Measurements from ENCODE around the gene CLMP.
"Not testable (repeated sequence)": the region's sequence is repeated elsewhere in the genome, so short reads cannot be mapped to it uniquely, and the experiment has no call there.

Gene CLMP

DNA sequence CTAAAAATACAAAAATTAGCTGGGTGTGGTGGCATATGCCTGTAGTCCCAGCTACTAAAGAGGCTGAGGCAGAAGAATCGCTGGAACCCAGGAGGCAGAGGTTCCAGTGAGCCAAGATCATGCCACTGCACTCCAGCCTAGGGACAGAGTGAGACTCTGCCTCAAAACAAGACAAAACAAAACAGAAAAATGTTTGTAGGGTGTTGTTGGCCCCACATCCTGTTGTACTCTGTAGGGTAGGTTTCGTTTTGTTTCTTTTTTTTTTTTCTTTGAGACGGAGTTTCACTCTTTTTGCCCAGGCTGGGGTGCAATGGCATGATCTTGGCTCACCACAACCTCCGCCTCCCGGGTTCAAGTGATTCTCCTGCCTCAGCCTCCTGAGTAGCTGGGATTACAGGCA is 107.4 kb downstream of the CLMP start:
- not testable (repeated sequence) for H3K36me3 ChIP-seq (ENCODE audit: control insufficient read depth in 1 of 2, insufficient read depth in 2 of 2, low read length in 2 of 2); H2AFZ ChIP-seq (ENCODE audit: insufficient read depth, low read length, poor library complexity); H4K8ac ChIP-seq (ENCODE audit: low read depth, low read length); H4K91ac ChIP-seq (ENCODE audit: low read depth, low read length); H3K9ac ChIP-seq (ENCODE audit: low read length); H2BK12ac ChIP-seq (ENCODE audit: low read length); H3K14ac ChIP-seq (ENCODE audit: low read length); H2BK5ac ChIP-seq (ENCODE audit: low read depth, low read length, poor library complexity); H2BK120ac ChIP-seq (ENCODE audit: insufficient read depth, low read length, poor library complexity); H4K12ac ChIP-seq (ENCODE audit: low read depth, low read length); H3K4me3 ChIP-seq (ENCODE audit: low read depth, low read length); H3K79me1 ChIP-seq (ENCODE audit: low read length); H3K27ac ChIP-seq (ENCODE audit: low read depth, low read length); H3K4me2 ChIP-seq (ENCODE audit: low read length); H3K27me3 ChIP-seq (ENCODE audit: insufficient read depth, low read length); H3K23ac ChIP-seq (ENCODE audit: low read length); H3K4ac ChIP-seq (ENCODE audit: low read depth, low read length); H3K79me2 ChIP-seq (ENCODE audit: control insufficient read depth, insufficient read depth, low read length, poor library complexity); H3K4me1 ChIP-seq (ENCODE audit: control insufficient read depth in 1 of 2, insufficient read depth in 2 of 2, low read length in 2 of 2); H2AK5ac ChIP-seq (ENCODE audit: low read length); H3K9me3 ChIP-seq (ENCODE audit: insufficient read depth, low read depth, low read length); DNase-seq; H3K18ac ChIP-seq (ENCODE audit: low read length)
- no CpG with 5 or more reads among the region's 5 CpGs for WGBS (ENCODE audit: extremely low coverage, insufficient coverage, insufficient read length)

DNA sequence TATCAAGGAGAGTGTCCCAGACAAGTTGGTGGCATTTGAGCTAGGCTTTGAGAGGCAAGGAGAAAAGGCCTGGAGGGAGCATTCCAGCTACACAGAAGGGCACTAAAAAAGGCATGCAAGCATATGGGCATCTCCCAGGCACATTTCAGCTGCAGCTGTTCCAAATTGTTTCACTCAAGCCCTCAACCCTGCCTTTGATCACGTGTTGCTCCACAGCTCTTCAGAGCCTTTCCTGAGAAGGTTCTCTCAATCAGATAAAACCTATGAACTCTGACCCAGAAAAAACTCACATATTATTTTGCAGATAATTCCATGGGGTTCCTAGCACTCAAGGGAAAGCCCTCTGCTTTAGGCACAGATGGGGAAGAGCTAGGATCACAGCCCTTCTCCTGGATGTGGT is 108.7 kb downstream of the CLMP start:
- Histone ChIP-seq H4K91ac (ENCODE audit: low read depth, low read length) (no peak overlapping the region), H3K4me2 (ENCODE audit: low read length) (no peak overlapping the region), H3K23ac (ENCODE audit: low read length) (no peak overlapping the region), H3K4me1 (ENCODE audit: control insufficient read depth in 1 of 2, insufficient read depth in 2 of 2, low read length in 2 of 2) (peaks cover 0 to 2% of the 10 kb centered on the region in 2 experiments), H3K4ac (ENCODE audit: low read depth, low read length) (no peak overlapping the region), H2BK12ac (ENCODE audit: low read length) (no peak overlapping the region), H3K18ac (ENCODE audit: low read length) (no peak overlapping the region), H3K79me1 (ENCODE audit: low read length) (no peaks in the 10 kb centered on the region), H4K12ac (ENCODE audit: low read depth, low read length) (no peak overlapping the region), H2BK5ac (ENCODE audit: low read depth, low read length, poor library complexity) (no peak overlapping the region), H2AK5ac (ENCODE audit: low read length) (no peak overlapping the region), H3K14ac (ENCODE audit: low read length) (no peak overlapping the region), H2BK120ac (ENCODE audit: insufficient read depth, low read length, poor library complexity) (no peak overlapping the region), H3K27me3 (ENCODE audit: insufficient read depth, low read length) (no peaks in the 10 kb centered on the region), H3K36me3 (ENCODE audit: control insufficient read depth in 1 of 2, insufficient read depth in 2 of 2, low read length in 2 of 2) (peaks cover 0 to 3% of the 10 kb centered on the region in 2 experiments), H3K27ac (ENCODE audit: low read depth, low read length) (no peak overlapping the region), H4K8ac (ENCODE audit: low read depth, low read length) (no peak overlapping the region), H3K4me3 (ENCODE audit: low read depth, low read length) (no peak overlapping the region), H3K9me3 (ENCODE audit: insufficient read depth, low read depth, low read length) (no peaks in the 10 kb centered on the region), H2AFZ (ENCODE audit: insufficient read depth, low read length, poor library complexity) (no peak overlapping the region), H3K9ac (ENCODE audit: low read length) (no peak overlapping the region), H3K79me2 (ENCODE audit: control insufficient read depth, insufficient read depth, low read length, poor library complexity) (no peaks in the 10 kb centered on the region)
- WGBS (ENCODE audit: extremely low coverage, insufficient coverage, insufficient read length): no CpG with 5 or more reads among the region's 1 CpG
- DNase-seq: peak; percentile 88 to 95

DNA sequence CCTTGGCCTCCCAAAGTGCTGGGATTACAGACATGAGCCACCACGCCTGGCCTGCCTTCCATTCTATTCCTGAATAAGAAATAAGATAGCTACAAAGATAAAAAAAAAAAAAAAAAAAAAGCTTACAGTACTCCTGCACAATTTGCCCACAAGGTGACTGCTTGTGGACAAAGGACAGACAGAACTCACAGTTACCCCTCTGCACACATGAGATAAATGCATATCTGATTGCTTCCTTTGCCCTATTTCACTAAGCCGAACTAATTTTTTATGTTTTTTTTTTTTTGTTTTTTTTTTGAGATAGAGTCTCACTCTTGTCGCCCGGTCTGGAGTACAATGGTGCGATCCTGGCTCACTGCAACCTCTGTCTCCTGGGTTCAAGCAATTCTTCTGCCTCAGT is 109.6 kb downstream of the CLMP start:
- no peak overlapping the region for H2BK5ac ChIP-seq (ENCODE audit: low read depth, low read length, poor library complexity)
- no peak overlapping the region for H3K4me2 ChIP-seq (ENCODE audit: low read length)
- H2BK120ac ChIP-seq (ENCODE audit: insufficient read depth, low read length, poor library complexity): no peak overlapping the region
- no peak overlapping the region for H3K4ac ChIP-seq (ENCODE audit: low read depth, low read length)
- no peak overlapping the region for H3K27ac ChIP-seq (ENCODE audit: low read depth, low read length)
- no peak overlapping the region for H4K12ac ChIP-seq (ENCODE audit: low read depth, low read length)
- no peaks in the 10 kb centered on the region for H3K79me1 ChIP-seq (ENCODE audit: low read length)
- H4K8ac ChIP-seq (ENCODE audit: low read depth, low read length): no peak overlapping the region
- H2AK5ac ChIP-seq (ENCODE audit: low read length): no peak overlapping the region
- H2AFZ ChIP-seq (ENCODE audit: insufficient read depth, low read length, poor library complexity): no peak overlapping the region
- no CpG with 5 or more reads among the region's 5 CpGs for WGBS (ENCODE audit: extremely low coverage, insufficient coverage, insufficient read length)
- no peaks in the 10 kb centered on the region for H3K27me3 ChIP-seq (ENCODE audit: insufficient read depth, low read length)
- peaks cover 0 to 2% of the 10 kb centered on the region in 2 experiments for H3K4me1 ChIP-seq (ENCODE audit: control insufficient read depth in 1 of 2, insufficient read depth in 2 of 2, low read length in 2 of 2)
- H3K79me2 ChIP-seq (ENCODE audit: control insufficient read depth, insufficient read depth, low read length, poor library complexity): no peaks in the 10 kb centered on the region
- H3K14ac ChIP-seq (ENCODE audit: low read length): no peak overlapping the region
- H3K9ac ChIP-seq (ENCODE audit: low read length): no peak overlapping the region
- no peak for DNase-seq
- H3K9me3 ChIP-seq (ENCODE audit: insufficient read depth, low read depth, low read length): no peaks in the 10 kb centered on the region
- H3K36me3 ChIP-seq (ENCODE audit: control insufficient read depth in 1 of 2, insufficient read depth in 2 of 2, low read length in 2 of 2): peaks cover 0 to 5% of the 10 kb centered on the region in 2 experiments
- H2BK12ac ChIP-seq (ENCODE audit: low read length): no peak overlapping the region
- H3K23ac ChIP-seq (ENCODE audit: low read length): no peak overlapping the region
- no peak overlapping the region for H4K91ac ChIP-seq (ENCODE audit: low read depth, low read length)
- H3K18ac ChIP-seq (ENCODE audit: low read length): no peak overlapping the region
- no peak overlapping the region for H3K4me3 ChIP-seq (ENCODE audit: low read depth, low read length)

- H3K27me3 ChIP-seq (ENCODE audit: insufficient read depth, low read length): no peaks in the 10 kb centered on the region
- H3K4me2 ChIP-seq (ENCODE audit: low read length): no peak overlapping the region
- no peak overlapping the region for H3K9ac ChIP-seq (ENCODE audit: low read length)
- H4K8ac ChIP-seq (ENCODE audit: low read depth, low read length): no peak overlapping the region
- no peak overlapping the region for H2BK5ac ChIP-seq (ENCODE audit: low read depth, low read length, poor library complexity)
- no peak for DNase-seq
- H2BK120ac ChIP-seq (ENCODE audit: insufficient read depth, low read length, poor library complexity): no peak overlapping the region
- no CpG with 5 or more reads among the region's 7 CpGs for WGBS (ENCODE audit: extremely low coverage, insufficient coverage, insufficient read length)
- H3K79me1 ChIP-seq (ENCODE audit: low read length): no peaks in the 10 kb centered on the region
- H2AK5ac ChIP-seq (ENCODE audit: low read length): no peak overlapping the region
- no peaks in the 10 kb centered on the region for H3K9me3 ChIP-seq (ENCODE audit: insufficient read depth, low read depth, low read length)
- no peak overlapping the region for H3K4ac ChIP-seq (ENCODE audit: low read depth, low read length)
- H3K79me2 ChIP-seq (ENCODE audit: control insufficient read depth, insufficient read depth, low read length, poor library complexity): no peaks in the 10 kb centered on the region
- H4K12ac ChIP-seq (ENCODE audit: low read depth, low read length): no peak overlapping the region
- H3K4me3 ChIP-seq (ENCODE audit: low read depth, low read length): no peak overlapping the region
- H2AFZ ChIP-seq (ENCODE audit: insufficient read depth, low read length, poor library complexity): no peak overlapping the region
- H3K36me3 ChIP-seq (ENCODE audit: control insufficient read depth in 1 of 2, insufficient read depth in 2 of 2, low read length in 2 of 2): peaks cover 0 to 5% of the 10 kb centered on the region in 2 experiments
- H3K14ac ChIP-seq (ENCODE audit: low read length): no peak overlapping the region
- no peak overlapping the region for H3K18ac ChIP-seq (ENCODE audit: low read length)
- H4K91ac ChIP-seq (ENCODE audit: low read depth, low read length): no peak overlapping the region
- H3K27ac ChIP-seq (ENCODE audit: low read depth, low read length): no peak overlapping the region
- peaks cover 0 to 2% of the 10 kb centered on the region in 2 experiments for H3K4me1 ChIP-seq (ENCODE audit: control insufficient read depth in 1 of 2, insufficient read depth in 2 of 2, low read length in 2 of 2)
- H3K23ac ChIP-seq (ENCODE audit: low read length): no peak overlapping the region
- no peak overlapping the region for H2BK12ac ChIP-seq (ENCODE audit: low read length)
Observed at GRCh38 chr11:123084454-123084853, 110.6 kb downstream of the CLMP start.
